DMS53 treated with DMSO at 0.1 percent for 48 hours (cell line): ENCODE results near the gene THOC2.
"Not testable (repeated sequence)": the region's sequence is repeated elsewhere in the genome, so short reads cannot be mapped to it uniquely, and the experiment has no call there.

Source experiments
- DNase-seq: peaks from one replicate; lab custom pipeline; 2025; ENCODE audit not compliant: unreplicated experiment; lab: John Stamatoyannopoulos, UW

Gene THOC2

GRCh38 chrX:123679733-123680460 lies 53.0 kb downstream of the THOC2 start:
- DNase-seq: not testable (repeated sequence)

- DNase-seq: no peak
Measured at GRCh38 chrX:123675154-123675553, 57.7 kb downstream of the THOC2 start.

DNA sequence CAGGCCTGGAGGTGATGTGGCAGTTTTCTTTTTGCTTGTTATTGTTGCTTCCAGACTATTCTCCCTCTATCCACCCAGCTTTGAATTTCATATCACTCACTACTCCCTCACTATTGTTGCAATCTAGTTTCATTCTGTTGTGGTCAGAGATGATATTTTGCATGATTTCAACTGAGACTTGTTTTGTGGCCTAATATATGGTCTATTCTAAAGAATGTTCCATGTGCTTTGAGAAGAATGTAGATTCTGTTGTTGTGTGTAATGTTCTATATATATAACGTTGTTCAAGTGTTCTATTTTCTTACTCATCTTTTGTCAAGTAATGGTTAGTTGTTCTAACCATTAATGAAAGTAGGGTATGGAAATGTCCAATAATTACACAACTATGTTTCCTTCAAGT lies 59.0 kb downstream of the THOC2 start:
- no peak for DNase-seq

- peak; percentile 83 for DNase-seq
Measured at GRCh38 chrX:123665197-123665596, 67.7 kb downstream of the THOC2 start.

GRCh38 chrX:123664467-123665167 lies 68.2 kb downstream of the THOC2 start:
- not testable (repeated sequence) for DNase-seq

GRCh38 chrX:123663720-123664119 lies 69.1 kb downstream of the THOC2 start:
- DNase-seq: not testable (repeated sequence)

DNA sequence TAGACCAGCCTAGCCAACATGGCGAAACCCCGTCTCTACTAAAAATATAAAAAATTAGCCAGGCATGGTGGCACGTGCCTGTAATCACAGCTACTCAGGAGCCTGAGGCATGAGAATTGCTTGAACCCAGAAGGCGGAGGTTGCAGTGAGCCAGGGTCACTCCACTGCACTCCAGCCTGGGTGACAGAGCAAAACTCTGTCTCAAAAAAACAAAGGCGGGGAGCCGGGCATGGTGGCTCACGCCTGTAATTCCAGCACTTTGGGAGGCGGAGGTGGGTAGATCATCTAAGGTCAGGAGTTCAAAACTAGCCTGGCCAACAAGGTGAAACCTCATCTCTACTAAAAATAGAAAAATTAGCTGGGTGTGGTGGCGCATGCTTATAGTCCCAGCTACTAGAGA lies 76.3 kb downstream of the THOC2 start:
- not testable (repeated sequence) for DNase-seq

GRCh38 chrX:123648811-123649181 lies 84.1 kb downstream of the THOC2 start:
- not testable (repeated sequence) for DNase-seq

DNA sequence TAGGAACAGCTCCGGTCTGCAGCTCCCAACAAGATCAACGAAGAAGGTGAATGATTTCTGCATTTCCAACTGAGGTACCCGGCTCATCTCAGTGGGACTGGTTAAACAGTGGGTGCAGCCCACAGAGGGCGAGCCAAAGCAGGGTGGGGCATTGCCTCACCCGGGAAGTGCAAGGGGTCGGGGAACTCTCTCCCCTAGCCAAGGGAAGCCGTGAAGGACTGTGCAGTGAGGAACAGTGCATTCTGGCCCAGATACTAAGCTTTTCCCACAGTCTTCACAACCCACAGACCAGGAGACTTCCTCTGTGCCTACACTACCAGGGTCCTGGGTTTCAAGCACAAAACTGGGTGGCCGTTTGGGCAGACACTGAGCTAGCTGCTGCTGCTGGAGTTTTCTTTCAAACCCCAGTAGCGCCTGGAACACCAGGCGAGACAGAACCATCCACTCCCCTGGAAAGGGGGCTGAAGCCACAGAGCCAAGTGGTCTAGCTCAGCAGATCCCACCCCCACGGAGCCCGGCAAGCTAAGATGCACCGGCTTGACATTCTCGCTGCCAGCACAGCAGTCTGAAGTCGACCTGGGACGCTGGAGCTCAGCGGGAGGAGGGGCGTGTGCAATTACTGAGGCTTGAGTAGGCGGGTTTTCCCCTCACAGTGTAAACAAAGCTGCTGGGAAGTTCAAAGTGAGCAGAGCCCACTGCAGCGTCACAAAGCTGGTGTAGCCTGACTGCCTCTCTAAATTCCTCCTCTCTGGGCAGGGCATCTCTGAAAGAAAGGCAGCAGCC lies 84.6 kb downstream of the THOC2 start:
- DNase-seq: peak; percentile 61

DNA sequence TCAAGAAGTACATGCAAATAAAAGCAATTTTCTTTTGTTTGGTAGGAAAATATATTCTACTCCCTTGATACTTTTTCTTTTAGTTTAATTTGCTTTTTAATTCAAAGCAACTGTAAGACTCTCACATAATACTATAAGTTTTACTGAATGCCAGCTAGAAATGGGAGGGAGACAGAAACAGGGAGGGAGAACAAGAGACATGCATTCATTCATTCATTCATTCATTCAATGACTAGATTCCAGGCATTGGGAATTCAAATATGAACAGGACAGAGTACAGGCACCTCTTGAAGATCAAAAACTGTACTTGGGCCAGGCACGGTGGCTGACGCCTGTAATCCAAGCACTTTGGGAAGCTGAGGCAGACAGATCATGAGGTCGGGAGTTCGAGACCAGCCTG lies 85.6 kb downstream of the THOC2 start:
- no peak for DNase-seq

DNA sequence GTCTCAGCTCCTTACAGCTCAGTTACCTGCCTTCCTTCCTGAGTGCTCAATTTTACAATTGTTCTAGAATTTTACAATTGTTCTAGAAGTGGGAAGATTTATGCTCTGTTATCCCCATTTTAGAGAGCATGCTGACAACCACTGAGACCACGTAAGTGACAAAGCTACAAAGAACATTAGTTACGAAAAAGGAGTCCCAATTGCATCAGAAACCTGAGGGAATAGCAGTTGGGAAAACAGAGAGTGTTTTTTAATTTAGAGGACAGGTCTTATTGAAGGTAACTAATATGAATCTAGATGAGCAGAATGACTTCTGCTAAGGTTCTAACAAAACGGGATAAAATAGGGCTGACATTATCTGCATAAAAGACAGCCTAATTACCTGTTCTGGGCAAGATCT lies 103.3 kb downstream of the THOC2 start:
- DNase-seq: no peak

GRCh38 chrX:123626962-123627361 lies 105.9 kb downstream of the THOC2 start:
- no peak for DNase-seq

- DNase-seq: no peak
Measured at GRCh38 chrX:123625952-123626351, 106.9 kb downstream of the THOC2 start.

- DNase-seq: no peak
Measured at GRCh38 chrX:123625477-123625876, 107.4 kb downstream of the THOC2 start.

DNA sequence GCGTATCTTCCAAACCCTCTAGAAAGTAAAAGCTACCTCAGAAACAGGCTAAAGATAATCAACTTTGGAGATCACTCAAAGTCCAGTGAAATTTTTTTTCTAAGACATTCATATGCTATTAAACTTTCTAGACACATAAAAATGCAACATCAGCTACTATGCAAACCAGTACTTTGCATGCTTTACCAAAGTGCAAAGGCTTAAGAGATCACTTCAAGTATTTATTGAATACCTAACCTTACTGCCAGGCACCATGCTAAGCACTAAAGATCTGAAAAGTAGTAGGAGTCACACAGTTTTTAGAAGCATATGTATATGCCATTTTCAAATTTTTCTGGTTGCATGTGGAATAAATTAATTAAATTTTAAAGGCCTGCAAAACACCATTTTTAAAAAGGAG lies 115.8 kb downstream of the THOC2 start:
- DNase-seq: no peak

- DNase-seq: no peak
Measured at GRCh38 chrX:123610915-123611314, 121.9 kb downstream of the THOC2 start.

DNA sequence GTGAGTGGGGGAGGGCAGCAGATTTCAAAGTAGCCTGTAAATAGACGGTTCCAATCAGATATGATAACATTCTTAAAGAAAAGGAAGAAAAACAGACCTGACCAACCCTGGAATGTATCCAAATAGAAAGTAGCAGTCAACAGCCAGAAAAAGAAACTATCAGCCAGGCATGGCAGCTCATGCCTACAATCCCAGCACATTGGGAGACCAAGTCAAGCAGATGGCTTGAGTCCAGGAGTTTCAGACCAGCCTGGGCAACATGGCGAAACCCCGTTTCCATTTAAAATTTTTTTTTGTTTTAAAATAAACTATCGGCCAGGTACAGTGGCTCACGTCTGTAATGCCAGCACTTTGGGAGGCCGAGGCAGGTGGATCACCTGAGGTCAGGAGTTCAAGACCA lies 125.0 kb downstream of the THOC2 start:
- DNase-seq: no peak

GRCh38 chrX:123607270-123607669 lies 125.6 kb downstream of the THOC2 start:
- no peak for DNase-seq

DNA sequence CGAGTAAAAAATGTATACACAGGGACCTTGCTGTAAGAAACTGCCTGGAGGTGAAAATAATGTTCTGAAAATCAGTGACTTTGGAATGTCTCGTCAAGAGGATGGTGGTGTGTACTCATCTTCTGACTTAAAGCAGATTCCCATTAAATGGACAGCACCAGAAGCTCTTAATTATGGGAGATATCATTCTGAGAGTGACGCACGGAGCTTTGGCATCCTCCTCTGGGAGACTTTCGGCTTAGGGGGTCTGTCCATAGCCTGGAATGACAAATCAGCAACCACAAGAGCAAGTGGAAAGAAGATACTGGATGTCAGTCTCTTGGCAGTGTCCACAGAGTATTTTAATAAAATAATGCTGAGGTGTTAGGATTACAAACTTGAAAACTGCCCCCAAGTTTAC lies 129.4 kb downstream of the THOC2 start:
- no peak for DNase-seq

DNA sequence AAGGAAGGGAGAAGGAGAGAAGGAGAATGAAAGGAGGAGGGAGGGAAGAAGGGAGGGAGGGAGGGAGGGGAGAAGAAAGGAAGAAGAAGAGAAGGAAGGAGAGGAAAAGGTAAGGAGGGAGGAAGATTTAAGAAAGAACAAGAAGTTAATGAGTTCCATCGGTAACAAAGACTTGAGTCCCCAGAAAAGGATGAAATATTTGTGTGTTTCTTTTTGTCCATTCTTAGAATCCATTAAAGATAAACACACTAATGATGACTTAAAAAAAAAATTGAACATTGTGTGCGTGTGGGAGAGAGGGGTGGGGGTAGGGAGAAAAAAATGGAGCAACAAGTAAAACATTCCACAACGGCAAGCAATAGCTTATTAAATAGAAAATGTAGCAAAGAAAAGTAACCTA lies 131.4 kb downstream of the THOC2 start:
- DNase-seq: no peak

DNA sequence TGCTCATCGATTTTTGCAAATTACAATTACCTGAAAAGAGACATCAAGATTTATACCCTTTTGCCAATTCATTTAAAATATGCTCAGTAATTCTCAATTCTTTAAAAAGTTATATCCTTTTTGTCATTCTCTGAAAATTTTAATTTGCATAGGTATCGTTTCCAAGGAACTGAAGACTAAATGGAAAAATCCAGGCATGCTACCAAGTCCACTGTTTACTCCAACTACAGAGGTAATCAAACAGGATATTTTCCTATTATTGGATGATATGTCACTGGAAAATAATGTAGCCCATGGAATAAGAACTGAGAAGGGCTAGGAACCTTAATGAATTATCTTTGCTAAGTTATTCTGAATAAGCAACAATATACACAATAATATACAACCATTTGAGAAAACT lies 132.7 kb downstream of the THOC2 start:
- no peak for DNase-seq
